IMR-90 (cell line): ENCODE measurements around the gene PGLYRP3. TPM values are rescaled to one million over a fixed set of nuclear protein-coding genes. Genes with fewer than 3 reads are reported as not detected.

Source experiments
- ATAC-seq: fragments of 200-7000 bp; cut with Tn5 transposase; 2 replicates; pipeline ENCODE4 v1.9.1; 2020; ENCODE audit warnings: low read depth, mild to moderate bottlenecking, moderate library complexity
- BruUV-seq: library from RNA; stranded (reverse); fragments of 400-500 nt; replicated peaks from 2 replicates; lab custom pipeline; 2021; lab: Mats Ljungman, UMichigan
- CTCF ChIA-PET: fragments of 300-600 bp; formaldehyde crosslinking; extraction: SDS; loops from one replicate; lab custom pipeline; 2021; ENCODE audit warnings: antibody characterized with exemption; lab: Yijun Ruan, JAX
- POLR2A ChIA-PET: fragments of 300-600 bp; sonication (Branson Sonifier 250); formaldehyde crosslinking; loops from one replicate; lab custom pipeline; 2022; ENCODE audit warnings: antibody characterized with exemption; ENCODE audit not compliant: unreplicated experiment; lab: Charles Lee
- DNase-seq: peaks from one replicate; pipeline ENCODE4 v3.0.0; 2013
- H2AFZ ChIP-seq: replicated peaks from 2 replicates; pipeline ENCODE3; 2013; ENCODE audit warnings: low read length, mild to moderate bottlenecking; ENCODE audit not compliant: poor library complexity
- H2AK5ac ChIP-seq: 2 replicates; pipeline ENCODE4 v1.6.1; 2013; ENCODE audit warnings: low read depth, low read length, inconsistent platforms
- H2AK9ac ChIP-seq: replicated peaks from 2 replicates; pipeline ENCODE3; 2013; ENCODE audit warnings: mild to moderate bottlenecking, low read depth, low read length, moderate library complexity; ENCODE audit not compliant: poor library complexity
- H2BK120ac ChIP-seq: 2 replicates; pipeline ENCODE4 v1.6.1; 2013; ENCODE audit warnings: low read depth, low read length, inconsistent platforms
- H2BK15ac ChIP-seq: 3 replicates; pipeline ENCODE4 v1.6.1; 2013; ENCODE audit warnings: low read depth, low read length, inconsistent platforms
- H2BK20ac ChIP-seq: 2 replicates; pipeline ENCODE4 v1.6.1; 2013; ENCODE audit warnings: low read depth, mild to moderate bottlenecking, inconsistent platforms, low read length, moderate library complexity
- H2BK5ac ChIP-seq: 2 replicates; pipeline ENCODE4 v1.6.1; 2013; ENCODE audit warnings: mild to moderate bottlenecking, low read depth, low read length, inconsistent platforms; ENCODE audit not compliant: poor library complexity, severe bottlenecking
- H3K14ac ChIP-seq: replicated peaks from 2 replicates; pipeline ENCODE4 v1.6.1; 2013; ENCODE audit warnings: low read depth, low read length, inconsistent platforms
- H3K18ac ChIP-seq: 2 replicates; pipeline ENCODE4 v1.6.1; 2013; ENCODE audit warnings: low read depth, low read length, control low read depth
- H3K23ac ChIP-seq: 2 replicates; pipeline ENCODE4 v1.6.1; 2013; ENCODE audit warnings: low read depth, low read length, inconsistent platforms
- H3K27ac ChIP-seq: 2 replicates; pipeline ENCODE4 v1.5.1; 2013; ENCODE audit warnings: mild to moderate bottlenecking, control low read depth, low read length; ENCODE audit not compliant: insufficient read depth
- H3K27me3 ChIP-seq: 2 replicates; pipeline ENCODE4 v1.6.1; 2013; ENCODE audit warnings: low read length; ENCODE audit not compliant: control insufficient read depth, insufficient read depth
- H3K36me3 ChIP-seq: 2 replicates; pipeline ENCODE4 v1.6.1; 2013; ENCODE audit warnings: low read length, mixed read lengths; ENCODE audit not compliant: control insufficient read depth, insufficient read depth
- H3K4ac ChIP-seq: 2 replicates; pipeline ENCODE4 v1.6.1; 2013; ENCODE audit warnings: low read depth, low read length, inconsistent platforms
- H3K4me1 ChIP-seq: 2 replicates; pipeline ENCODE4 v1.6.1; 2013; ENCODE audit warnings: low read length, mixed read lengths; ENCODE audit not compliant: control insufficient read depth, insufficient read depth
- H3K4me2 ChIP-seq: 2 replicates; pipeline ENCODE4 v1.6.1; 2013; ENCODE audit warnings: low read depth, mild to moderate bottlenecking, control low read depth, low read length, moderate library complexity
- H3K4me3 ChIP-seq: 2 replicates; pipeline ENCODE4 v1.5.1; 2013; ENCODE audit warnings: low read depth, mild to moderate bottlenecking, control low read depth, low read length, moderate library complexity; ENCODE audit not compliant: insufficient read depth
- H3K56ac ChIP-seq: 2 replicates; pipeline ENCODE4 v1.6.1; 2013; ENCODE audit warnings: low read length, inconsistent platforms; ENCODE audit not compliant: insufficient read depth; ENCODE audit errors: extremely low read depth
- H3K79me1 ChIP-seq, 2 experiments: 2 replicates each; pipeline ENCODE4 v1.6.1; 2013; ENCODE audit warnings: low read length in 2 of 2, inconsistent platforms in 1 of 2, low read depth in 1 of 2
- H3K9ac ChIP-seq: 2 replicates; pipeline ENCODE4 v1.6.1; 2013; ENCODE audit warnings: low read depth, low read length, control low read depth
- H3K9me1 ChIP-seq: 2 replicates; pipeline ENCODE4 v1.6.1; 2013; ENCODE audit warnings: low read length, inconsistent platforms; ENCODE audit not compliant: insufficient read depth
- H3K9me3 ChIP-seq: 2 replicates; pipeline ENCODE4 v1.6.1; 2013; ENCODE audit warnings: low read length; ENCODE audit not compliant: control insufficient read depth, insufficient read depth
- H4K20me1 ChIP-seq: 2 replicates; pipeline ENCODE4 v1.6.1; 2013; ENCODE audit warnings: low read length, inconsistent platforms; ENCODE audit not compliant: insufficient read depth
- H4K5ac ChIP-seq: 2 replicates; pipeline ENCODE4 v1.6.1; 2013; ENCODE audit warnings: mild to moderate bottlenecking, low read depth, low read length, control low read depth
- H4K8ac ChIP-seq, 2 experiments: 2 replicates each; pipeline ENCODE4 v1.6.1; 2013; ENCODE audit warnings: low read depth in 2 of 2, low read length in 2 of 2, control low read depth in 1 of 2, inconsistent platforms in 1 of 2
- H4K91ac ChIP-seq: 2 replicates; pipeline ENCODE4 v1.6.1; 2013; ENCODE audit warnings: low read depth, low read length, inconsistent platforms; ENCODE audit not compliant: insufficient read depth
- BHLHE40 ChIP-seq: fragments of 150-350 bp; IDR thresholded peaks from 2 replicates; pipeline ENCODE4 v1.6.1; 2016; ENCODE audit warnings: mild to moderate bottlenecking, low read depth, low read length
- CEBPB ChIP-seq: IDR thresholded peaks from 2 replicates; pipeline ENCODE4 v1.6.1; 2012; ENCODE audit warnings: low read depth, low read length, improper control_type of control experiment
- MXI1 ChIP-seq: IDR thresholded peaks from 2 replicates; pipeline ENCODE4 v1.6.1; 2012; ENCODE audit warnings: low read depth, mild to moderate bottlenecking, low read length, moderate library complexity, borderline replicate concordance
- RFX5 ChIP-seq: IDR thresholded peaks from 2 replicates; pipeline ENCODE4 v1.8.0; 2012; ENCODE audit warnings: low read depth, mild to moderate bottlenecking, low read length, moderate library complexity
- SMC3 ChIP-seq: fragments of 150-350 bp; IDR thresholded peaks from 2 replicates; pipeline ENCODE4 v1.6.1; 2016; ENCODE audit warnings: low read depth, mild to moderate bottlenecking, antibody characterized with exemption, low read length, moderate library complexity
- whole genome bisulfite sequencing, 2 experiments: methylation state at CpG; one replicate each; pipeline versions ENCODE4 v1.1.5 to v1.1.7; 2013; ENCODE audit warnings: missing lambda C conversion rate in 2 of 2; ENCODE audit not compliant: insufficient read length in 1 of 2; ENCODE audit errors: extremely low coverage in 2 of 2; 5-methylcytosine and 5-hydroxymethylcytosine counted together
- dilution Hi-C: fragments of 300-500 bp; cut with HindIII; formaldehyde crosslinking; loops from one replicate; pipeline ENCODE4 v1.14.3; 2018; ENCODE audit warnings: low sequenced_read_pairs; ENCODE audit not compliant: unreplicated experiment
- in situ Hi-C: fragments of 300-500 bp; cut with MboI; formaldehyde crosslinking; loops from 3 replicates; pipeline ENCODE4 v1.14.3; 2019; ENCODE audit warnings: low sequenced_read_pairs, inconsistent platforms, mixed read lengths
- intact Hi-C: fragments of 100-400 bp; cut with micrococcal nuclease; formaldehyde crosslinking; loops from 2 replicates; pipeline ENCODE4 v1.10.0; 2022
- polyA plus RNA-seq, 3 experiments: library from polyadenylated mRNA; depleted of rRNA; stranded (reverse); fragments of >200 nt; gene quantifications; 2 replicates each; pipeline ENCODE4 v1.2.3, GENCODE V29; 2012; ENCODE audit warnings: low replicate concordance in 1 of 3
- total RNA-seq: library from RNA; depleted of rRNA; stranded (reverse); fragments of >200 nt; gene quantifications from 2 replicates; pipeline ENCODE4 v1.2.3, GENCODE V29; 2012
- TF ChIP-seq, protein P1 (sequence below): conservative IDR thresholded peaks from 2 replicates; pipeline ENCODE4 v1.5.1; 2012; ENCODE audit warnings: mild to moderate bottlenecking, low read depth, low read length, improper control_type of control experiment
- TF ChIP-seq, protein P2 (sequence below): fragments of 150-350 bp; IDR thresholded peaks from 2 replicates; pipeline ENCODE4 v1.6.1; 2017; ENCODE audit warnings: mild to moderate bottlenecking, antibody characterized with exemption, low read length, low read depth

The PGLYRP3 gene
- total and polyA plus RNA-seq, 2 of the 4 experiments (the other 2 are of a cell fraction), result not detected

DNA sequence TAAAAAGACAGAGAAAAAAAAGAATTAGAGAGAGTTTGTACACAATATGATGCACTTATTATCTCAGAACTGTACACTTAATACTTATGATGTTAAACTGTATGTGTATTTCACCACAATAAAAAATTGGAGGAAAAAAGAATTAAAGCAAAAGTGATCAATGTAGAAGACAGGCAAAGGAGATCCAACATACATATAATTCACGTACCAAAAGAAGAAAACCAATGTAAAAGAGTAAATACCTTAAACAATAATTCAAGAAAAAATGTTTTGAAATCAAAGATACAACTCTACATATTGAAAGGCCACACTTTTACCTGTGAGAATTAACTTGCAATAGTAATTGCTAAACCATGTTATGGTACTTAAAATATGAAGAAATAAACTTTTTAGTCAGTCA lies 9.8 kb upstream of the PGLYRP3 start:
- ATAC-seq, result no peak
- no peak for DNase-seq
- no peak overlapping the region for H4K91ac ChIP-seq
- H4K5ac ChIP-seq, result no peak overlapping the region
- H3K4me3 ChIP-seq, result no peak overlapping the region
- no peaks in the 10 kb centered on the region for H3K79me1 ChIP-seq
- no peaks in the 10 kb centered on the region for H3K9me1 ChIP-seq
- POLR2A ChIA-PET, result no interaction called here
- intact Hi-C loops, result no loop called here
- in situ Hi-C loops, result no loop called here
- H2AFZ ChIP-seq, result no peak overlapping the region
- H3K18ac ChIP-seq, result no peak overlapping the region
- no peak overlapping the region for H2BK120ac ChIP-seq
- no peak overlapping the region for H3K4ac ChIP-seq
- no peak overlapping the region for H3K27ac ChIP-seq
- H3K9me3 ChIP-seq, result peaks cover 2% of the 10 kb centered on the region; the same call in 1 of the 2 replicates
- H2BK5ac ChIP-seq, result no peak overlapping the region
- WGBS, 2 experiments, result no CpG with 5 or more reads among the region's 1 CpG
- no peak overlapping the region for H3K4me2 ChIP-seq
- TF ChIP-seq SMC3 (no peak), CEBPB (no peak), BHLHE40 (no peak), MXI1 (no peak), RFX5 (no peak)
- TF ChIP-seq, protein P1, sequence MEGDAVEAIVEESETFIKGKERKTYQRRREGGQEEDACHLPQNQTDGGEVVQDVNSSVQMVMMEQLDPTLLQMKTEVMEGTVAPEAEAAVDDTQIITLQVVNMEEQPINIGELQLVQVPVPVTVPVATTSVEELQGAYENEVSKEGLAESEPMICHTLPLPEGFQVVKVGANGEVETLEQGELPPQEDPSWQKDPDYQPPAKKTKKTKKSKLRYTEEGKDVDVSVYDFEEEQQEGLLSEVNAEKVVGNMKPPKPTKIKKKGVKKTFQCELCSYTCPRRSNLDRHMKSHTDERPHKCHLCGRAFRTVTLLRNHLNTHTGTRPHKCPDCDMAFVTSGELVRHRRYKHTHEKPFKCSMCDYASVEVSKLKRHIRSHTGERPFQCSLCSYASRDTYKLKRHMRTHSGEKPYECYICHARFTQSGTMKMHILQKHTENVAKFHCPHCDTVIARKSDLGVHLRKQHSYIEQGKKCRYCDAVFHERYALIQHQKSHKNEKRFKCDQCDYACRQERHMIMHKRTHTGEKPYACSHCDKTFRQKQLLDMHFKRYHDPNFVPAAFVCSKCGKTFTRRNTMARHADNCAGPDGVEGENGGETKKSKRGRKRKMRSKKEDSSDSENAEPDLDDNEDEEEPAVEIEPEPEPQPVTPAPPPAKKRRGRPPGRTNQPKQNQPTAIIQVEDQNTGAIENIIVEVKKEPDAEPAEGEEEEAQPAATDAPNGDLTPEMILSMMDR, result no peak
- TF ChIP-seq, protein P2, sequence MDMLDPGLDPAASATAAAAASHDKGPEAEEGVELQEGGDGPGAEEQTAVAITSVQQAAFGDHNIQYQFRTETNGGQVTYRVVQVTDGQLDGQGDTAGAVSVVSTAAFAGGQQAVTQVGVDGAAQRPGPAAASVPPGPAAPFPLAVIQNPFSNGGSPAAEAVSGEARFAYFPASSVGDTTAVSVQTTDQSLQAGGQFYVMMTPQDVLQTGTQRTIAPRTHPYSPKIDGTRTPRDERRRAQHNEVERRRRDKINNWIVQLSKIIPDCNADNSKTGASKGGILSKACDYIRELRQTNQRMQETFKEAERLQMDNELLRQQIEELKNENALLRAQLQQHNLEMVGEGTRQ, result no peak
- no peak overlapping the region for H4K8ac ChIP-seq
- H3K4me1 ChIP-seq, result no peaks in the 10 kb centered on the region
- no peak overlapping the region for H3K9ac ChIP-seq
- dilution Hi-C loops, result no loop called here
- H3K14ac ChIP-seq, result no peak overlapping the region
- no peak overlapping the region for H3K23ac ChIP-seq
- no TSS peak for BruUV-seq
- H2BK15ac ChIP-seq, result no peak overlapping the region
- H2AK9ac ChIP-seq, result no peak overlapping the region
- CTCF ChIA-PET, result no interaction called here
- no peaks in the 10 kb centered on the region for H3K36me3 ChIP-seq
- no peak overlapping the region for H3K56ac ChIP-seq
- H4K20me1 ChIP-seq, result no peaks in the 10 kb centered on the region
- H3K27me3 ChIP-seq, result no peaks in the 10 kb centered on the region
- H2BK20ac ChIP-seq, result no peak overlapping the region
- no peak overlapping the region for H2AK5ac ChIP-seq
